ENCODE measurements around the gene CBX4. TPM values are rescaled to one million over a fixed set of nuclear protein-coding genes. Genes with fewer than 3 reads are reported as not detected.

Gene CBX4
- total RNA-seq, 4 donors from 2014 or later, result 3.0 to 9.0 (median 5.3) TPM

GRCh38 chr17:79820959-79821330 lies 18.3 kb downstream of the CBX4 start:
- TF ChIP-seq CTCF (IDR thresholded peaks at IDR 0.05 in 4 of 5, conservative IDR thresholded peaks at IDR 0.05 in 1 of 5), result no peak
- no peak for TF ChIP-seq POLR2A (IDR thresholded peaks at IDR 0.05)
- Histone ChIP-seq H3K9me3 (no peaks in the 10 kb centered on the region), H3K4me1 (no peaks in the 10 kb centered on the region), H3K4me3 (no peak overlapping the region), H3K27ac (no peak overlapping the region), H3K36me3 (no peaks in the 10 kb centered on the region), H3K27me3 (peaks cover 19 to 26% (median 22%) of the 10 kb centered on the region in 3 donors)
- DNase-seq (no peak), ATAC-seq (no peak)
- in situ Hi-C loops (cut with MboI; ENCODE audit: low sequenced_read_pairs in 4 of 4), result no loop called here
- intact Hi-C loops (cut with DNase I; ENCODE audit: low total_unique reads), result no loop called here

GRCh38 chr17:79819534-79820276 lies 19.5 kb downstream of the CBX4 start:
- H3K9me3 ChIP-seq, result no peaks in the 10 kb centered on the region
- H3K4me1 ChIP-seq, result peaks cover 0 to 8% of the 10 kb centered on the region in 2 donors
- no peak overlapping the region for H3K4me3 ChIP-seq
- ATAC-seq, result no peak
- TF ChIP-seq POLR2A (IDR thresholded peaks at IDR 0.05) (no peak), CTCF (IDR thresholded peaks at IDR 0.05 in 4 of 5, conservative IDR thresholded peaks at IDR 0.05 in 1 of 5) (no peak)
- peaks cover 26 to 38% (median 33%) of the 10 kb centered on the region in 3 donors for H3K27me3 ChIP-seq
- in situ Hi-C loops (cut with MboI; ENCODE audit: low sequenced_read_pairs in 4 of 4) (no loop called here), intact Hi-C loops (cut with DNase I; ENCODE audit: low total_unique reads) (no loop called here)
- no peak for DNase-seq
- no peaks in the 10 kb centered on the region for H3K36me3 ChIP-seq
- no peak overlapping the region for H3K27ac ChIP-seq

GRCh38 chr17:79819085-79819484 lies 20.2 kb downstream of the CBX4 start:
- Histone ChIP-seq H3K9me3 (no peaks in the 10 kb centered on the region), H3K27ac (no peak overlapping the region), H3K4me3 (no peak overlapping the region), H3K4me1 (peaks cover 0 to 14% of the 10 kb centered on the region in 2 donors), H3K27me3 (peaks cover 32 to 41% (median 39%) of the 10 kb centered on the region in 3 donors), H3K36me3 (no peaks in the 10 kb centered on the region)
- in situ Hi-C loops (cut with MboI; ENCODE audit: low sequenced_read_pairs in 4 of 4), result no loop called here
- DNase-seq (no peak), ATAC-seq (no peak)
- intact Hi-C loops (cut with DNase I; ENCODE audit: low total_unique reads), result no loop called here
- TF ChIP-seq POLR2A (IDR thresholded peaks at IDR 0.05) (no peak), CTCF (IDR thresholded peaks at IDR 0.05 in 4 of 5, conservative IDR thresholded peaks at IDR 0.05 in 1 of 5) (no peak)

GRCh38 chr17:79818026-79818758 lies 21.0 kb downstream of the CBX4 start:
- intact Hi-C loops (cut with DNase I; ENCODE audit: low total_unique reads) (no loop called here), in situ Hi-C loops (cut with MboI; ENCODE audit: low sequenced_read_pairs in 4 of 4) (no loop called here)
- peaks cover 0 to 18% of the 10 kb centered on the region in 2 donors for H3K4me1 ChIP-seq
- peaks cover 35 to 46% (median 44%) of the 10 kb centered on the region in 3 donors for H3K27me3 ChIP-seq
- TF ChIP-seq CTCF (IDR thresholded peaks at IDR 0.05 in 4 of 5, conservative IDR thresholded peaks at IDR 0.05 in 1 of 5) (no peak), POLR2A (IDR thresholded peaks at IDR 0.05) (no peak)
- no peaks in the 10 kb centered on the region for H3K36me3 ChIP-seq
- no peak overlapping the region for H3K4me3 ChIP-seq
- H3K27ac ChIP-seq, result no peak overlapping the region
- no peak for ATAC-seq
- no peak for DNase-seq
- no peaks in the 10 kb centered on the region for H3K9me3 ChIP-seq

Measured in gastrocnemius medialis (tissue), 4 donors.